ENCODE results near the gene SYTL2.

The SYTL2 gene

GRCh38 chr11:85758480-85759039 lies 52.4 kb downstream of the SYTL2 start:
- DNase-seq (ENCODE audit: low read depth in 2 of 2), result no peak

GRCh38 chr11:85758026-85758425 lies 52.9 kb downstream of the SYTL2 start:
- DNase-seq (ENCODE audit: low read depth in 2 of 2), result no peak

GRCh38 chr11:85756401-85757200 lies 54.3 kb downstream of the SYTL2 start:
- peak in 1 of 2 donors; percentile 50 for DNase-seq (ENCODE audit: low read depth in 2 of 2)

GRCh38 chr11:85755701-85756100 lies 55.2 kb downstream of the SYTL2 start:
- DNase-seq (ENCODE audit: low read depth in 2 of 2), result no peak

GRCh38 chr11:85755285-85755684 lies 55.7 kb downstream of the SYTL2 start:
- no peak for DNase-seq (ENCODE audit: low read depth in 2 of 2)

GRCh38 chr11:85752890-85753581 lies 57.9 kb downstream of the SYTL2 start:
- peak; percentile 84 to 94 for DNase-seq (ENCODE audit: low read depth in 2 of 2)

- no peak for DNase-seq (ENCODE audit: low read depth in 2 of 2)
Observed at GRCh38 chr11:85752201-85752889, 58.6 kb downstream of the SYTL2 start.

GRCh38 chr11:85751724-85752123 lies 59.2 kb downstream of the SYTL2 start:
- DNase-seq (ENCODE audit: low read depth in 2 of 2), result no peak

- no peak for DNase-seq (ENCODE audit: low read depth in 2 of 2)
Observed at GRCh38 chr11:85750646-85751045, 60.3 kb downstream of the SYTL2 start.

- DNase-seq (ENCODE audit: low read depth in 2 of 2), result no peak
Observed at GRCh38 chr11:85749884-85750283, 61.1 kb downstream of the SYTL2 start.

- no peak for DNase-seq (ENCODE audit: low read depth in 2 of 2)
Observed at GRCh38 chr11:85749287-85749834, 61.6 kb downstream of the SYTL2 start.

GRCh38 chr11:85748455-85748891 lies 62.5 kb downstream of the SYTL2 start:
- no peak for DNase-seq (ENCODE audit: low read depth in 2 of 2)

- no peak for DNase-seq (ENCODE audit: low read depth in 2 of 2)
Observed at GRCh38 chr11:85746670-85747069, 64.3 kb downstream of the SYTL2 start.

- no peak for DNase-seq (ENCODE audit: low read depth in 2 of 2)
Observed at GRCh38 chr11:85745626-85746025, 65.3 kb downstream of the SYTL2 start.

- no peak for DNase-seq (ENCODE audit: low read depth in 2 of 2)
Observed at GRCh38 chr11:85742873-85743275, 68.1 kb downstream of the SYTL2 start.

GRCh38 chr11:85742348-85742747 lies 68.6 kb downstream of the SYTL2 start:
- no peak for DNase-seq (ENCODE audit: low read depth in 2 of 2)

- no peak for DNase-seq (ENCODE audit: low read depth in 2 of 2)
Observed at GRCh38 chr11:85740481-85741400, 70.2 kb downstream of the SYTL2 start.

GRCh38 chr11:85737738-85738137 lies 73.2 kb downstream of the SYTL2 start:
- no peak for DNase-seq (ENCODE audit: low read depth in 2 of 2)

- DNase-seq (ENCODE audit: low read depth in 2 of 2), result no peak
Observed at GRCh38 chr11:85735876-85736460, 75.0 kb downstream of the SYTL2 start.

- no peak for DNase-seq (ENCODE audit: low read depth in 2 of 2)
Observed at GRCh38 chr11:85732965-85733364, 78.0 kb downstream of the SYTL2 start.

Data from stimulated activated CD8-positive, alpha-beta memory T cell treated with anti-CD3 and anti-CD28 coated beads, Interleukin-7, amount 100 ng/mL, for 4 hours (primary cell).